HG03354 (cell line): ENCODE results near the gene TET1.
A peak's percentile ranks its signal among the peaks of the same experiment; 100 is the strongest.
"Not testable (repeated sequence)": the region's sequence is repeated elsewhere in the genome, so short reads cannot be mapped to it uniquely, and the experiment has no call there.

Experiments used
- ATAC-seq: cut with Tn5 transposase; IDR thresholded peaks from one replicate; pipeline ENCODE4 v1.9.1; 2021; ENCODE audit warnings: mild to moderate bottlenecking; ENCODE audit not compliant: unreplicated experiment, poor library complexity, severe bottlenecking

The TET1 gene

DNA sequence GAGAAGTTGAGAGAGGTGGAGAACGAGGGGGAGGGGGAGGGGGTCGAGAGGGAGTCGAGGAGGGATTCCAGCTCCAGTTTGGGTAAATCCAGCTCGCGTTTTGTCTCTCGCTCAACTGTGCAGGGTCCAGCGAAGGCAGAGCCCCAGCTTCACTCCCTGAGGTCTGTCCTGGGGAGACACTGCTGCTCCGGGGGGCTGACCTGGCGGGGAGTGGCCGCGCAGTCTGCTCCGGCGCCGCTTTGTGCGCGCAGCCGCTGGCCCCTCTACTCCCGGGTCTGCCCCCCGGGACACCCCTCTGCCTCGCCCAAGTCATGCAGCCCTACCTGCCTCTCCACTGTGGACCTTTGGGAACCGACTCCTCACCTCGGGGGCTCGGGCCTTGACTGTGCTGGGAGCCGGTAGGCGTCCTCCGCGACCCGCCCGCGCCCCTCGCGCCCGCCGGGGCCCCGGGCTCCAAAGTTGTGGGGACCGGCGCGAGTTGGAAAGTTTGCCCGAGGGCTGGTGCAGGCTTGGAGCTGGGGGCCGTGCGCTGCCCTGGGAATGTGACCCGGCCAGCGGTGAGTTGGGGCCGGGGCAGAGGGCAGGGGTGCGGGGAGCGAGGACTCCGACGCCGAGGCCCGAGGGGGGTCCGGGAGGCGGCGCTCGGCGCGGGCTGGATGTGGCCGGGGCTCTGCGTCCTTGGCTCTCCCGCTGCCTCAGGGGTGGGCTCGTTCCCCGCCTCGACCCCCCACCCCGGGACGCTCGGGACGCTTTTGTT, at the start of gene TET1:
TSS of gene TET1 (plus strand) at position 152 of the 757 bp plus-strand sequence. CDS start 12,002 bp downstream, outside the sequence.
- ATAC-seq, result no peak

DNA sequence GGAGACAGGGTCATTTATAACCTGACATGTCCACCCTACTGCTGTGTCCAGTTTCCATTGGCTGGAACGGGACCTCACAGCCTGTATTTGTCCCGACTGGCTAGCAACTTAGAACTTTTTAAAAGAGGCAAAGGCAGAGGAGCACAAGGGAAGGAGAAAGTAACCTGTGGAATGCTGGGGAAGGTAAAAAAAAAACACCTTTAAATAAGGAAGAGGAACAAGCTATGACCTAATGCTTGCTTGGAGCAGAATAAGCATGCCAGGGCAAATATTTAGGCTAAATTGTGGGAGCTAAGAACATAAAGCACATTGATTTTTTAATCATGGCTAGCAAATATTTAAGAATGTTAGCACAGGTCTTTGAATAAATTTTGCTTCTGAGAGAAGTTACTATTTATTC, 43.9 kb upstream of the TET1 start:
- not testable (repeated sequence) for ATAC-seq

DNA sequence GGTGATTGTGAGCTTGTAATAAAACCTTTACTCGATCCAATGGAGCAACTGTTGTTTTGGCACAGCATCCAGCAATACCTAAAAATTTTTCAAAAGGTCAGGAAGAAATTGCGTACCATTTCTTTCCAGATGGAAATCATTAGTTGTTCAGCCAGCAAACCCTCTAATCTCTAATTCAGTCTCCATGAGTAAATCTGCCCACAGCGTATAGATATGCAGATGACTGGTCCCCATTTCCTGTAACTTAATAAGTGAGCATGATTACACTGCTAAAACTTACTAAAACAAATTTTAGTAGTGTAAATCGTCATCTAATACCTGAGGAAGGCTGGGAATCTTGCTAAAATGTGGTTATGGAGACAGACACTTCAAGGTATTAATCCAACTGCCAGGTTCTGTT, 43.4 kb upstream of the TET1 start:
- no peak for ATAC-seq

DNA sequence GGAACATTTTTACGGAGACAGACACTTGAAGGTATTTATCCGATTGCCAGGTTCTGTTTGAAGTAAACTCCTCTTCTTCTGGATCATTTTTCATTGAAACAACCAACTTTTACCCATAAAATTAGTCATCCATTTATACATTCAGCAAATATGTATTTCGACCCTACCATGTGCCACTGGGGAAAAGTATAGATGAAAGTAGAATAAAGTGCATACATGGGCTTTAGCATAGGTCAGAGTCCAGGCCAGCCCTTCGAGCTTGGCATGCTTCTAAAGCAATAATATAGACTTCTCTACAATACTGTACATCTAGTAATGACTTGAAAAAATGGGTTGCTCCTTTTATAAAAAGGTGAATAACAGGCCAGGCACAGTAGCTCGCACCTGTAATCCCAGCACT, 42.9 kb upstream of the TET1 start:
- no peak for ATAC-seq

DNA sequence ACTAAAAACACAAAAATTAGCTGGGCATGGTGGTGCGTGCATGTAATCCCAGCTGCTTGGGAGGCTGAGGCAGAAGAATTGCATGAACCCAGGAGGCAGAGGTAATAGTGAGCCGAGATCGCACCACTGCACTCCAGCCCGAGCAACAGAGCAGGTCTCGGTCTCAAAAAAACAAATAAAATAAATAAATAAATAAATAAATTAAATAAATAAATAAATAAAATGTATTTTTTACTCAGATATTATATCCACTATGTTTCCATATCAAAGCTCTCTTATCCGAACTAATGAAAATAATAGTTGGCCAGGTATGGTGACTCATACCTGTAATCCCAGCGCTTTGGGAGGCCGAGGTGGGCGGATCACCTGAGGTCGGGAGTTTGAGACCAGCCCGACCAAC, 41.5 kb upstream of the TET1 start:
- not testable (repeated sequence) for ATAC-seq

DNA sequence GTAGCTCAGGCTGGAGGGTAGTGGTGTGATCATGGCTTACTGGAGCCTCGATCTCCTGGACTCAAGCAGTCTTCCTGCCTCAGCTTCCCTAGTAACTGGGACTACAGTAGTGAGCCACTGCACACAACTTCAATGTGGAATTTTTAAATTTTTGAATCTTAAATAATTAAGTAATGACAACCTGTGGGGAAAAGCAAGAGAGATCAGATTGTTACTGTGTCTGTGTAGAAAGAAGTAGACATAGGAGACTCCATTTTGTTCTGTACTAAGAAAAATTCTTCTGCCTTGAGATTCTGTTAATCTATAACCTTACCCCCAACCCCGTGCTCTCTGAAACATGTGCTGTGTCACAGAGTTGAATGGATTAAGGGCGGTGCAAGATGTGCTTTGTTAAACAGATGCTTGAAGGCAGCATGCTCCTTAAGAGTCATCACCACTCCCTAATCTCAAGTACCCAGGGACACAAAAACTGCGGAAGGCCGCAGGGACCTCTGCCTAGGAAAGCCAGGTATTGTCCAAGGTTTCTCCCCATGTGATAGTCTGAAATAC, 34.6 kb upstream of the TET1 start:
- not testable (repeated sequence) for ATAC-seq

DNA sequence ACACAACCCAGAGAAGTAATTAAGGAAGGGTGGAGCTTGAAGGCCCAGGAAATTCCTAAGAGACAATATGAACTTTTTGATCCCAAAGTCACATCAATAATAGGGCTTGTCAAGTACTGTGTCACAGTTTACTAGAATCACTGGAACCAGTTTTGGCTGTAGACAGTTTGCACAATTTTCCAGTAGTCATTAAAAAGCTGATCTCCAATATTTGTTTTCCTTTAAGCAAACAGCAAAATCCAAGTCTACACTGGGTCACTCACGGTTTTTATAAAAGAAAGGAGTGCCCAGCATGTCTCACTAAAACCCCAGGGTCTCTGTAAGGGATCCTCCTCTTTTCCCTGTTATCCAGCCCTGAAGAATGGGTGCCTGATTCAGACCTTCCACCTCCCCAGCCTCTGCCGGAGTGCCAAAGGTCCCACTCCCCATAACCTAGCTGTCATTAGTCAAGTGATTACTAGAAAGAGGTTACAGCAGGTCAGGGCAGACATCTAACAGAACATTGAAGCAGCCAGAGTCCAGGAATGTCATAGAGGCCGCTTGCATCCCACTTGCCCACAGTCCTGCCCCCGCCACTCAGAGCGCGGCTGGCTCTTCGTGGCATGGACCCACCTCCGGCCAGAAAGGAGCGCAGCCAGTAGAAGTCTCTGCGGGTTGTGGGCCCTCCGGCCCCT, 33.4 kb upstream of the TET1 start:
- peak; percentile 63 for ATAC-seq

DNA sequence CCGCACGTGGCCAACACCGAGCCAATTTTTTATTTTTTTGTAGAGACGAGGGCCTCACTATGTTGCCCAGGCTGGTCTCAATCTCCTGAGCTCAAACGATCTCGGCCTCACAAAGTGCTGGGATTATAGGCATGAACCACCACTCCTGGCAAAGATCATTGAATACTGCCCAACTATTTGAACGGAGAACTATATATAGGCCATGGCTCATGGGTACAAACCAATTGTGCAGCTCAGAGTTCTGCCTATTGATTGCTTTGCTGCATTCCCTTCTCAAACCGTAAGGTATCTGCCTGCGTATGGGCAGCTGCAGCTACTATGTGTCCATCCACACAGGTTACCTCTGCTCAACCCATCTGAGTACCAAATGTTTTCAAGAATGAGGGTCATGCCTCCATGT, 23.2 kb upstream of the TET1 start:
- no peak for ATAC-seq

DNA sequence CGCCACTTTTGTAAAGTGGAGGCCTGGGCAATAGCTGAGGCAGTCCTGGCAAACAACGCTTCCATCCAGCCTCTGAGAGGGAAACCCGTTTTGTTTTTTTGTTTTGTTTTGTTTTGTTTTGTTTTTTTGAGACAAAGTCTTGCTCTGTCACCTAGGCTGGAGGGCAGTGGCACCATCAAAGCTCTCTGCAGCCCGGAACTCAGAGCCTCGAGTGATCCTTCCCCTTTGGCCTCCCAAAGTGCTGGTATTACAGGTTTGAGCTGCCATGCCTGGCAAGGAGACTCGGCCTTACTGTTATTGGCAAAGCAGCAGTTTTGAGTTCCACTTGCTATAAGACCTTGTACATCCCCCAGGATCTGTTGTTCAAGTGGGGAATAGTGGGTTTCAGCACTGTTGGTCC, 22.3 kb upstream of the TET1 start:
- ATAC-seq, result no peak

DNA sequence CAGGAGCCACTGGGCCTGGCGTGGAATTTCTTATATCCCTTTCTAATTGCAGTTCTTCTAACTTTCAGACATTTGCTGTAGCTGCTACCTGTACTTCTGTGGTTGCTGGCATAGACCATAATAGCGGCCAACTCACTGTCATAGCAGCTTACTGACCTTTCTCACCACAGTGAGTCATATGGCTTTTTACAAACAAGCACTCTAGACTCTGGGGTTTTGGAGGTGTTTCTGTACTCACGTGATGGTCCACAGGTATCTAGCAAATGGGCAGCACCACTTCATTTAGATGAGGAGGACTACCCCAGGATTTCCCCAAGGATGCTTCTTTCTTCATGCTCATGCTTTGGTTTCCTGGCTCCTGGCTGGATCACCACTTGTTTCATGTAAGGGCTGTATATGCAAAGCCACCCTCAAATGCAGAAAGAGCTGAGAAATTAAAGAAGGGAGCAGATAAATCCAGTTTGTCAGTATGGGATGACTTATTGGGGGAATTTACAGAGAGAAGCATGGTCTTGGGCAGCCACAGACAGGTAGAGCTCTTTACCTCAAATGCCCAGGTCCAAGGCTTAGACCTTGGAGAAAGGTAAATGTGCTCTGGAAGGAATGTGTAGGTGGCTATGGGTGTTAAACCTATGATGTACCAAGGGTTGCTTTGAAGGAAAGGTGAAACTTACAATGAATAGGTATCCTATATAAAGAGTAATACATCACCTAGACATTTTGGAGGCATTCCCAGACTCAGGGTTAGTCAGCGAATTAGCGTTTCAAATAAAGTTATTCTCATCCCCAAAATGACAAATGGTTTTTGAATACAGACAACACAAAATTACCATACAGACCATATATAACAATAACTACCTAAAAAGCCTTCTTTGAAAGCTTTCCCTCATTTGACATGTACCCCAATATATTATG, 16.9 kb upstream of the TET1 start:
- ATAC-seq, result no peak

DNA sequence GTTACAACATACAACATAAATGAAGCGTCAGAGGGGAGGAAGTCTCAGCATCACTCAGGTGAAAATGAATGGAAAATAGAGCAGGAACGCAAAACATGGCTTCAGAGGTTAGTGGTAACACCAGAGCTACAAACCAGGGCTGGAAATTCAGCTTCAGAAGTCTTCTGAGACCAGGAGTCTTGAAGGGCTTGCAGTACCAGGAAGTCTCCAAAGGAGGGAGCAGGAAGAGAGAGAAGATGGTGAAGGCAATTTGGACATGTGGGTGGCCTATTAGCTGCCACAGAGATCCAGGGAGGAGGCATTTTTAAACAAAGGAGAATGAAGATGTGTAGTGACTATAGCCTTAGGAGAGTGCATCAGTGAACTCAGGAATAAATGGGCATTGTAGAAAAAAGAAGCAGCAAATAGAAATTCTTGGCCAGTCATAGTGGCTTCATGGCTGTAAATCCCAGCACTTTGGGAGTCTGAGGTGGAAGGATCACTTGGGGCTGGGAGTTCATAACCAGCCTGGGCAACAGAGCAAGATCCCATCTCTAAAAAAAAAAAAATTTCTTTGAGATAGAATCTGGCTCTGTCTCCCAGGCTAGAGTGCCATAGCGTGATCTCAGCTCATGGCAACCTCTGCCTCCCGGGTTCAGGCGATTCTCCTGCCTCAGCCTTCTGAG, 9.3 kb upstream of the TET1 start:
- peak; percentile 85 for ATAC-seq

DNA sequence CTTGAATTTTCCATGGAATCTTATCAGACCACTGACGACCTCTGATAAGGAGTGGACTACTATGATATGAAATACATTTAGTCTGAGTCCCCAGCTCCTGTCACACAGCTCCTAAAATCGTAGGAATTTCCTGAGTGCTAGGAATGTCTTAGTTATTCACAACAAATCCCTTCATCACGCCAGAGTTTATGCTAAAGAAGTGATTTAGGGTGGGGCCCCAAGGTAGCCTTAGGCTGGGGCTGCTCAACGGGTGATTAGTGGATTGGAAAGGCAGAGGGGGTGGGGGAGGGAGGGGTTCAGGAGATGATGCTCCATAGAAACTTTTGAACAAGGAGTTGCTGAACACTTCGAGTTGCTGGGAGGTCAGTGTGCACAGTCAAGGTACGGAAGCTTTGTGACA, 7.0 kb upstream of the TET1 start:
- no peak for ATAC-seq

DNA sequence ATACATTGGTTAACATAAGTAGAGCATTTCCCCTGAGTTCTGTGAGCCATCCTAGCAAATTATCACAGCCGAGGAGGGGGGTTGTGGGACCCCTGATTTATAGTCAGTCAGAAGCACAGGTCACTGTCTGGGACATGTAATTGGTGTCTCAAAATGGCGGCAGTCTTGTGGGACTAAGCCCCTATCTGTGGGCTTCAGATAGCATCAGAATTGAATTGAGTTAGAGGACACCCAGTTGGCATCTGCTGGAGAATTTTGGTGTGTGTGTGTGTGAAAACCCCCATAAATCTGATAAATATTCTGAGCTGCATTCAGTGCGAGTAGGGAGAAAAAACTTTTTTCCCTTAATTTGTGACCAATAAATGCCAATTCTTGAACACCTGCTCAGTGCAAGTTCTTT, 6.5 kb upstream of the TET1 start:
- ATAC-seq, result no peak

DNA sequence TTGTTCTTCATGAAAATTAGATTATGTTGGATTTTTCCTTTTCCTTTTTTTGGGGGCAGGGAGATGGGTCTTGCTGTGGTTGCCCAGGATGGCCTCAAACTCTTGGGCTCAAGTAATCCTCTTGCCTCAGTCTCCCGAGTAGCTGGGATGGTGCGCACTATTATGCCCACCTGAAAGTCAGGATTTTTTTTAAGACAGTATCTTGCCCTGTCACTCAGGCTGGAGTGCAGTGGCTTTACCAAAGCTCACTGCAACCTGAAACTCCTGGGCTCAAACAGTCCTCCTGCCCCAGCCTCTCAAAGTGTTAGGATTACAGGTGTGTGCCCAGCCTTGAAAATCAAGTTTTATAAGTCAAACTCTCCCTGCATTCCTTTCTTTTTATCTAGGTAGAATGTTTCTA, 1.7 kb upstream of the TET1 start:
- ATAC-seq, result no peak

DNA sequence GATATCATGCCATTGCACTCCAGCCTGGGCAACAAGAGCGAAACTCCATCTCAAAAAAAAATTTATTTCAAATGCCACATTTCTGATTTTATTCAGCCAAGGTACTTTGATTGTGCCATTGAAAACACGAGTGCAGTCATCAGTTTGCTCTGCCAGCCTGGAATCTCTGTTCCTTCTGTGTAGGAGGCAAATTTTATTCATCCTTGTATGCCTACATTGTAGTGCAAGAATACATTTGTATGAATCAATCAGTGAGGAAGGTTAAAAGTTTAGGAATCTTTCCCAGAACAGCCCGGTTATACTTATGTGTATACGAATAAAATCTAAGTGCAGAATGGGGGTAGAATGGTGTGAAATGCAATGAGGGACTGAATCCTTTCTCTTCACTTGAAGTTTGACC, 886 bp upstream of the TET1 start:
- ATAC-seq, result no peak

DNA sequence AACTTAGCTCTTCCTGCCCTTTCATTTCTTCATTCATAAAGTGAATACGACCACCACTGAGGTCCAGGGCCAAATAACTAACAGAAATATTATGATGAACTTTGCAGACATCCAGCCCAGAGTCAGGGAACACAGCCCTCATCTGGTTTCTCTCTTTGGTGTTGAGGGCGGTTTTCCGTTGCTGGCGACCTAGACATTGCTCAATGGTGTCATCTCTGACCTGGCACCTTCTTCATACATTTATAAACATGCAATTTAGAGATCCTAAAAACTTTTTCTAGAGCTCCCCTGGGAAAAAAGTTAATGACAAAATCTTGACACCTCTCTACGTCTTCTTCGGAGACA, 324 bp upstream of the TET1 start:
- ATAC-seq, result no peak

DNA sequence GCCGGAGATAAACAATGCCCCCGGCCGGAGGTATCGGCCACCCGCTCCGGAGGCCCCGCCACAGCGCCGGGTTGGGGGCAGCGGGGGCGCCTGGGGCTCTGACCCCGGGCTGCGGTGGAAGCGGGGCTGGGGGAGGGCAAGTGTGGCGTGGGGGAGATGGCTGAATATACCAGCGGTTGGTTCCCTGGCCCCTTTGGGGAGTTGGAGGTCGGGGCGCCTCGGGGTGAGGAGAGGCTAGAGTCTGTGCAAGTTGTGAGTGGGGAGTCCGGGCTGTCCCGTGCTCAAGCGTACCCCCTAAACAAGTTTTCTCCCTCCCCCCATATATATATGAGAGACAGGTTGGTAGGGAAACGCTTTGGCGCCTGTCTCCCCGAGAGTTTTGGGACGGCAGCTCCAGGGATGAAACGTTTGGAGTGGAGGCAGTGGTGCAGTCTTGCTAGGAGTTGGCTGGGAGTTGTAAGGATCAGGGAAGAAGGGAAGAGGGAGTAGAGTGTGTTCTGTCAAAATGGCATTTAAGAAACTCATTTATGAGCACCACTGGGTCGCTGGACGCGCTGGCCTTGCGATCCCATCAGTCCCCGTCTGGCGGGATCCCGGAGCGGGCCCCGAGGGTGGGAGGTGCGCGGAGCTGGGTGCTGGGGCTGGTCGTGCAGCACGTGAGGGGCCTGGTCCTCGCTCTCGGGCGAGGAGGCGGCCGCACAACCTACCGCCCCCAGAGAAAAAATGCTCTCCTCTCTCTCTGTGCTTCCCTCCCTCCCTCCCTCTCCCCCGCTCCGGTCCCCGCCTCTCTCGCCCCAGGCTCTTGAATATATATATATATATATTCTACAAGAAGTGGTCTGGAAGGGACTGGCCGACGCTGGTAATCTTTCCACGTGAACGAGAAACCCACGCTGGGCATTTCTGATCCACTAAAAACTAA, 1.1 kb downstream of the TET1 start:
- no peak for ATAC-seq

DNA sequence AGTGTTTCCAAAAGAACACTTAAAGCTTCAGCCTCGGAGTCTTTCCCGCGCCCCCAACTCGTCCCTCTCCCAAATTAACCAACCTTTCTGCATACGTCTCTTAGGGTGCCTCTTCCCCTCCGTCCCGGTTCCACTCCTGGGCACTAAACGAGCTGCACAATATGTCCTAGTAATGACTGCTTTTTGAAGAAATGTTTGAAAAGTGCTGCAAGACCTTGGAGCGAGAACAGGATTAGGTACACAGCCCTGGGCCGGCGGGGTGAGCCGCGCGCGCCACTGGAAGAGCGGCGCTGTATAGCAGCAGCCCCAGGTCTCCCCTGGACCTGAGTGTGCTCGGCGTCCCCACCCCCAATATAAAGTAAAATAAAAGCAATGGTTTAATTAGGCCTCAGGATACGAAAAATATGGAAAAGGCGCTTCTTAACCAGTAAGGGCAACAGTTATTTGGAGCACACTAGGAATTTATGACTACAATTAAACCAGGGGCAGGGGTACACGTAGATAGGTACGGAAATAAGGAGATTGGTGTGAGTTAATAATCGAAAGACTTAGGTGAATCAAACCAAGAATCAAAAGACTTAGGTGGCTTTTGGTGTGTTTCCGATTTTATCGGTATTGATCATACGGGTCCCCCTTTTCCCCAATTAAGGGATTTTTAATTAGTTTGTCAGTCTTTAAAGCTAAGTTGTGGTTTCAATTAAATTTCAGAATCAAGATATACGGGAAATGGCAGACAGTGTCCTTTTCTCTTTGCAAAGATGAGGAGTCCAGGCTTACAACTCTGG, 1.9 kb downstream of the TET1 start:
- no peak for ATAC-seq
